ENCODE measurements around the gene C12orf75.

DNA sequence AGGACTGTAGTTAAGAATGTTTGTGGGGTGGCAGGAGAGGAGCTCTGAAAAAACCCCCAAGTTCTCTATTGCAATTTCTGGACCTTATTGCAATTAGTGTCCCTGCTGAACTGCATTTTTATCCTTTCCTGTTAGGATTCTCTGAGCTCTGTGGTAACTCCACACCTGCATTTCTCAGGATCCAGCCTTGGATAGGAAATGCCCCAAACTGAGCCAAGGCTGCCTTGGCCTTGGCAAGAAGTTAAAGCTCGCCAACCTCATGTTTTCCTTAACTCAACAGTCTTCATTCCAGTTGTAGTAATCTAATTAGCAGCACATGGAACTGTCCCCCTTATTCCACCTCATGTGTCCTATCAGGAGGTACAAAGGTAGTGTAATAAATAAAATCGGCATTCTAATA lies 66.5 kb downstream of the C12orf75 start:
- TF ChIP-seq BCL11A (IDR thresholded peaks at IDR 0.05; ENCODE audit: low read depth, low read length): no peak
- TF ChIP-seq, protein P1, sequence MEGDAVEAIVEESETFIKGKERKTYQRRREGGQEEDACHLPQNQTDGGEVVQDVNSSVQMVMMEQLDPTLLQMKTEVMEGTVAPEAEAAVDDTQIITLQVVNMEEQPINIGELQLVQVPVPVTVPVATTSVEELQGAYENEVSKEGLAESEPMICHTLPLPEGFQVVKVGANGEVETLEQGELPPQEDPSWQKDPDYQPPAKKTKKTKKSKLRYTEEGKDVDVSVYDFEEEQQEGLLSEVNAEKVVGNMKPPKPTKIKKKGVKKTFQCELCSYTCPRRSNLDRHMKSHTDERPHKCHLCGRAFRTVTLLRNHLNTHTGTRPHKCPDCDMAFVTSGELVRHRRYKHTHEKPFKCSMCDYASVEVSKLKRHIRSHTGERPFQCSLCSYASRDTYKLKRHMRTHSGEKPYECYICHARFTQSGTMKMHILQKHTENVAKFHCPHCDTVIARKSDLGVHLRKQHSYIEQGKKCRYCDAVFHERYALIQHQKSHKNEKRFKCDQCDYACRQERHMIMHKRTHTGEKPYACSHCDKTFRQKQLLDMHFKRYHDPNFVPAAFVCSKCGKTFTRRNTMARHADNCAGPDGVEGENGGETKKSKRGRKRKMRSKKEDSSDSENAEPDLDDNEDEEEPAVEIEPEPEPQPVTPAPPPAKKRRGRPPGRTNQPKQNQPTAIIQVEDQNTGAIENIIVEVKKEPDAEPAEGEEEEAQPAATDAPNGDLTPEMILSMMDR (IDR thresholded peaks at IDR 0.05 in 2 of 3, conservative IDR thresholded peaks at IDR 0.05 in 1 of 3; ENCODE audit: control insufficient read depth in 2 of 3, extremely low read depth in 1 of 3, insufficient read depth in 1 of 3, low read depth in 3 of 3, low read length in 3 of 3): no peak
- no peak for TF ChIP-seq ZNF274 (IDR thresholded peaks at IDR 0.05; ENCODE audit: insufficient read depth, insufficient read length)
- TF ChIP-seq CREB1 (IDR thresholded peaks at IDR 0.05; ENCODE audit: low read depth): no peak
- no peak for TF ChIP-seq SUPT20H (IDR thresholded peaks at IDR 0.05; ENCODE audit: borderline replicate concordance, control insufficient read depth, low read depth, low read length)
